Stimulated activated CD8-positive, alpha-beta memory T cell treated with anti-CD3 and anti-CD28 coated beads, Interleukin-12 subunit alpha, Interleukin-12 subunit beta, amount 100 ng/mL, for 4 hours (primary cell): ENCODE measurements around the gene PYGM.

Source experiments
- DNase-seq: peaks from one replicate; pipeline ENCODE4 v3.0.0-alpha.2; 2020; ENCODE audit warnings: low read depth

PYGM gene

GRCh38 chr11:64791781-64792291 is 32.1 kb upstream of the PYGM start:
- no peak for DNase-seq

- DNase-seq = no peak
These were observed 30.7 kb upstream of the PYGM start for GRCh38 chr11:64790205-64791095.

DNA sequence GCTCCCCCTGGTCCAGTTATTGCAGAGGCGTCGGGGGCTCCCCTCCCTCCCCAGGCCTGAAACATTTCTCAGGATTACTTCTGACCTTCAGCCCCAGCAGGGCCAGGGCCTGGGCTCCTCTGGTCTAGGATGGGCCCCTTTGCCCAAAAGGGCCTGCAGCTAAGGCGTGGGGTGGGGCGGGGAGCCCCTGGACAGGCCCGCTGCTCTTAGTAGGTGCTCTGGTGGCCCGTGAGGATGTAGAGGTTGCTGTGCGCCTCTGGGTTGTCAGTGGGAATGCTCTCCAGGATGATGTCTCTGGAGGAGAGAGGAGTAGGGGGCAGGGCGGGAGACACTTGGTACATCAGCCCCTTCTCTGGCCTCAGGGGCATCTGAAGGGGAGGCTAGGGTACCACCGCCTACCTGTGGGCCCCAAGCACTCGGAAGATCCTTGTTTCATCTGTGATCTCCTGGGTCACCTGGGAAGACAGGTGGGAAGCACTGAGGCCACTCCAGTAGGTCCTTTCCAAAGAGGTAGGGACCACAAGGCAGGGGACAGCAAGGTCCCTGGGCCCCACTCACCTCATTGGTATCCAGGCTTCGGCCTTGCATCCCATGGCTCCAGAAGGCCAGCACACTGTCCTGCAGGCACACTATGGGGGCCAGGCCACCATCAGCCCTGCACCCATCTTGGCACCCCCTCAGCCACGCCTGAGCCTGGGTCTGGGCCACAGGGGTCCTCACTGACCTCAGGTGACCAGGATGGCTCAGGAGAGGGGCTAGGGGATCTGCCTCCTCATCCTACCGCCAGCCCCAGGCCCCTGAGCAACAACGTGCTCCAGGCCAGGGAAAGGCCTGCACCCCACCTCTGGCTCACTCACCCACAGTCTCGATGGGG is 29.8 kb upstream of the PYGM start:
- DNase-seq = no peak

DNA sequence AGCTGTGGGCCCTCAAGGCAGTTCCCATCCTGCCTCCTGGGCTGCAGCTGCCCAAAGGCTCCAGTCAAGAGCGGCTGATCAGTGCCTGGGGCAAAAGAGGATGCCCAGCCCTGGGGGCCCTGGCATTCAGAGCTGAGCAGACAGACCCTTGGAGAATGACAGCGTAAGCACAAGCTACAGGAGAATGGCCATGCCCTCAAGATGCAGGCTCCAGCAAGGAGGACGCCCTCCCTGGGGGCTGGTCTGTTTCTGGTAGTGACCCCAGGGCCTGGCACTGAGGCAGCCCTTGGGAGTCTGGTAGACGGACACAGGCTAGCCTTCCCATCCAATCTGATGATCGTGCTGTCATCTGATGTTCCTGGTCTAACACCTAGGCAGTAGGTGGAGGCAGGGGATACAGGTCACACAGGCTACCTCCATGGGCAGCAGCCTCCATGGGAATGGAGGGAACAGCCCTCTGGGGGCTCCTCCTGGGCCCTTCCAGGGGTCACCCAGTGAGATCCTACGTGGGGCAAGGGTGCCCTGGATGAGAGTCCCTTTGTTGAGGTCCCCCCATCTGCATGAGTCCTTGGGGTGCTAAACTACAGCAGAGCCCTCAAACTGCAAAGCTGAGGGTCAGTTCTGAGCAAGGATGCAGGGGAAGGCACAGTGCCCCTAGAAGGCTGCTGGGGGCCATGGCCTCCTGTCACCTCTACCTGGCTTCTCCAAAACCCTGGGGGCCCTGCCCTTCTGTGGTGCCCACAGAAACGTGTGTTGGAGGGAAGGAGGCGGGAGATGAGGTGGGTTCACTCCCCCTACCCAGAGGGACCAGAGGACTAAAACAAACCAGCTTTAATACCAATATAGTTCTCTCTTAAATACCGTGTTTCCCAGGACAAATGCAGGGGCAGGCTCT is 28.8 kb upstream of the PYGM start:
- no peak for DNase-seq

GRCh38 chr11:64787526-64788320 is 27.9 kb upstream of the PYGM start:
- DNase-seq = no peak

DNA sequence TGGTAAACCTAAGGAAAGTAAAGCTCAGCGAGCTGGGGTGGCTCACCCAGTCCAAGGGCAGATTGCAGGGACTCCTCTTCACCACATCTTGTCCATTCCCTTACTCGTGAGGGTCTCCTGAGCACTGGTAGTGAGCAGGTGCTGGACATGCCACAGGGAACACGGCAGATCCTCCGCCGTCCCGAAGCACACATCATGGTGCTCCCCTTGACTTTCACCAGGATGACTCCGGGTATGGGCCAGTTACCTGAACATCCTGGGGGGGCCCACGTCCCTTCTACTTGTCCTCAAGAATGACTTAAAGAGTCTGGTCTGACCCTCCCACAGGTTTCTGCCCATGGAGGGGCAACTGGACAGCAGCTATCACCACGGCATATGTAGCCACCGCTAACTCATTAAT is 26.5 kb upstream of the PYGM start:
- no peak for DNase-seq

- no peak for DNase-seq
These were observed 25.2 kb upstream of the PYGM start for GRCh38 chr11:64784813-64785581.

GRCh38 chr11:64778473-64779298 is 18.9 kb upstream of the PYGM start, which contains the start of gene SF1:
SF1 (minus strand) TSS chr11:64778542; CDS start chr11:64778392, 150 bp downstream.
- DNase-seq = peak; percentile 97

DNA sequence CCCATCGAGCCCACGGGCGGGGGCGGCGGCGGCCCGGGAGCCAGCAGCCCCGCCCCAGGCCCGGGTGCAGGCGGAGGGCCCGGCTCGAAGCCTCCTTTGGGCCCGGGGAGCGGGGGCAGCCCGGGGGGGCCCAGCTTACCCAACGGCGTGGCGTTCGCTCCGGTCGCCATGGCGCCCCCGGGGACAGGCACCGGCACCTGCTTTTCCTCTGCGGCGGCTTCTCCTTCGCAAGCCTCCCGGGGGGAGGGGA is 18.4 kb upstream of the PYGM start:
- DNase-seq = no peak

DNA sequence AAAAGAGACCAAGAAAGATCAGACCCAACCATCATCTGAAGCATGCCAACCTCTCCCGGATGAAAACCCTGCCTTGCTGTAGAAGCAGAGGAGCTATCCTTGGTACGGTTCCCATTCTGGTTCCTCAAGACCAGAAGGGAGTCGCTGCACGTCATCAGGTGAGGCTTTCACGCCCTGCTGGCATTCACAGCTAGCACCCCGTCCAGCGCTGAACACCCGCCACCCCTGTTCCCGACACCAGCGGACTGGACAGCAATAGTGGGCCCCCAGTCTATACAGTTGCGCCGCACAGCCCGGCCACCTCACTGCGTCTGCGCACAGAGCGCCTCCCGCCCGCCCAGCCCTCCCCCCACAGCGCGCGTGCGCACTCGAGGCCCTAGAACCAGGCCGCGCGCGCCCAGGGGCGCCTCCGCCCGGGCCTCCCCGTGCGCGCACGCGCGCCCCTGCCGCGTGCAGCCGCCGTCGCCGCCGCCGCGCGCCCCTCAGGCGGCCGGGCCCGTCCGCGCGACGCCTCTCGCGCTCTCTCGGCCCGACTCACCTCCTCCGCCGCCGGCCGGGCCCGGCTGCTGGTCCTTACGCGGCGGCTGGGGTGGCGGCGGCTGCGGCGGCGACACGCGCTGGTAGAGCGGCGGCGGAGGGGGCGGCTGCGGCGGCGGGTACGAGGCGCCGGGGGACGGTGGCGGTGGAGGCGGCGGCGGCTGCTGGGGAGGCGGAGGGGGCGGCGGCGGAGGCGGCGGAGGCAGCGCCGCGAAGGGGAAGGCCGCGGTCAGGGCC is 17.9 kb upstream of the PYGM start:
- DNase-seq = peak; percentile 77

- DNase-seq = no peak
These were observed 17.1 kb upstream of the PYGM start for GRCh38 chr11:64776875-64777274.

- DNase-seq = no peak
These were observed 16.7 kb upstream of the PYGM start for GRCh38 chr11:64776425-64776824.

DNA sequence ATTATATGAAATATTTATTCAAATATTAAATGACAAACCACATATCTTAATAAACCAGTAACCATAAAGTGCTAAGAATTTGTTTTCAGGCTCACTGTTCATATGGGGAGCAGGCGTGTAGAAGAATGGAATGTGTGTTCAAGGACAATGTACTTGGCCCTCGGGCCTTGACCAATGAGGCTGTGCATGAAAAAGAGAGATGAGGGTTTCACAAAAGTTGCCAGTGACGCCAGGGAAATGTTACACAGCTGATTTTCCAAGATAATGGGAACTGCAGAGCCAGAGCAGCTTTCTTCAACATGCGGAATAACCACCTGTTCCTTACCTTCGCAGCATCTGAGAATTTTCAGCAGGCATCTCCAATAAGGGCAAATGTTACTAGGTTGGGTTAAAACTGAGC is 14.4 kb upstream of the PYGM start:
- DNase-seq = no peak

GRCh38 chr11:64772303-64773018 is 12.7 kb upstream of the PYGM start:
- no peak for DNase-seq

DNA sequence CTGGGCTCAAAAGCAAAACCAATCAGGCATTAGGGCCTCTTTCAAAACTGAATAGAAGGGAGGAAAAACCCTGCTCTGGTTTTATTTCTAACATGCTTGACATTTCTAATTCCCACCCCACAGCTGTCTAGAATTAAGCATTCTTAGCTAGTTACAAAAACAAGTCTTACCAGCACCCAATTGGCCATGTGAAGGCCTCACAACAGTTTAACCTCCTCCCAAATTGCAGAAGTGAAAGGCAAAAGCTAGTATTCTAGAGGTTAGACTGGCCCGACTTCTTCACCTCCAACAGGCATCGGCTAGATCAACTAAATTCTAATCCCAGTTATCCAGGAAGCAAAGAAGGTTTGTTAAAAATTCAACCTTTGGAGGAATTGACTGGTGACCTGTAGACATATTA is 12.1 kb upstream of the PYGM start:
- no peak for DNase-seq

DNA sequence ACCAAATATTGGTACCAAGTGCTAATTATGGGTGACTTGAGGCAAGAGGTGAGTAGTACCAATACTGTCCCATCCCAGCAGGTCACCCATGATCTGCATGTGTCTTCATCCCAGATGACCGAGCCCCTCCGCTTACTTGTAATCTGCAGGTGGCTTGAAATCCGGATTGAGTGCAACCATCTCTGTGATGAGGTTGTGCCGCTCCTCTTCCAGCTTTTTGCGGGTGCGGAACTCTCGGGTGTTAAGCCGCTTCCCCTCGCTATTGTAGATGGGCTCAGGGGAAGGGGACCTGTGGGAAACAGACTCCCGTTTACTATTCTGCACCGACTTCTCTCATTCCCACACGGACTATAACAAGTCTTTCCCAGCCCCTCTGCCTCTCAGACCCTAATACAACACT is 10.3 kb upstream of the PYGM start:
- DNase-seq = no peak

DNA sequence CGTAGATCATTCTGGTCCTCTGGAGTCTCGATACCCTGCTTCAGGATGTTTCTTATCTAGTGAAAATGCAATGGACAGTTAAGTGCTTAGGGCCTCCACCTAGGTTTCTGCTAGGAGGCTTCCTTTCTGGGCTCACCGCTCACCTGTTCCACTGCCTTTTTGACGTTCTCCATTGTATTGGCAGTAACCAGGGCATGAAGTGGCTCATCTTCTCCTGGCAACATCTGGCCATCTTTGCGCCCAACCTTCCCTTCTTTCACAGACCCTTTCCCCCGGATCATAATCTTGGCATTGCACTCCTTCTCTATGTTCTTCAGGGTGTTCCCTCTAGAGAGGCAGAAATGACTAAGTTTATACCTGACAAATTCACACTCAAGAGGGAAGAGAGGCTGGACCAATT is 9.5 kb upstream of the PYGM start:
- DNase-seq = no peak

GRCh38 chr11:64768300-64768694 is 8.5 kb upstream of the PYGM start:
- DNase-seq = no peak
